ENCODE measurements around the gene NACC2. TPM values are rescaled to one million over a fixed set of nuclear protein-coding genes. Genes with fewer than 3 reads are reported as not detected.

The NACC2 gene
- total RNA-seq, 1 donor from 2014 or later, result 1.6 TPM

DNA sequence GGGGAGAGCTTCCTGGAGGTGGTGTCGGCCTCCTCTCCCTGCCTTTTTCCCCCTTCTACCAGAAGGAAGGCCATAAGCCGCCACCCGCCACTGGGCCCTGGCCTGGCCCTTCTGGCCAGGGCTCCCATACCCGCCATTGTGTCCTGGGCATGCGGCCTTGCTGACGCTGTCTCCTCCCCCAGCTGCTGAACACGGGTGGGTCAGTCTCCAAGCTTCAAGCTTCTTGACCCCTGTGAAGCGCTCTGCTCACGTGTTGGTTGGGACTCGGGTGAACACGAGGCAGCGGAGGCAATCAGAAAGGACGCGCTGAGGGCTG, 109.7 kb downstream of the NACC2 start:
- intact Hi-C loops (cut with micrococcal nuclease), result no loop called here

GRCh38 chr9:135984072-135984710, 110.9 kb downstream of the NACC2 start:
- DNase-seq (no peak), ATAC-seq (ENCODE audit: low read depth) (no peak)
- H3K4me3 Mint-ChIP-seq, result no peak overlapping the region
- no peak for TF ChIP-seq CTCF (IDR thresholded peaks at IDR 0.05)
- intact Hi-C loops (cut with micrococcal nuclease), result no loop called here
- H3K36me3 Mint-ChIP-seq (ENCODE audit: low read depth), result no peaks in the 10 kb centered on the region
- H3K9me3 Mint-ChIP-seq, result no peaks in the 10 kb centered on the region
- ChIA-PET POLR2A (no interaction called here), CTCF (no interaction called here)
- no peaks in the 10 kb centered on the region for H3K27me3 Mint-ChIP-seq
- H3K27ac Mint-ChIP-seq, result no peak overlapping the region
- H3K4me1 Mint-ChIP-seq, result peaks cover 2% of the 10 kb centered on the region

More for the DNA sequence above, 109.7 kb downstream of the NACC2 start:
- no peaks in the 10 kb centered on the region for H3K36me3 Mint-ChIP-seq (ENCODE audit: low read depth)
- no peaks in the 10 kb centered on the region for H3K9me3 Mint-ChIP-seq
- no peak for ATAC-seq (ENCODE audit: low read depth)
- no peak overlapping the region for H3K4me3 Mint-ChIP-seq
- peaks cover 7% of the 10 kb centered on the region for H3K4me1 Mint-ChIP-seq
- no peak for TF ChIP-seq CTCF (IDR thresholded peaks at IDR 0.05)
- ChIA-PET POLR2A (no interaction called here), CTCF (no interaction called here)
- no peak for DNase-seq
- H3K27ac Mint-ChIP-seq, result no peak overlapping the region
- H3K27me3 Mint-ChIP-seq, result no peaks in the 10 kb centered on the region

DNA sequence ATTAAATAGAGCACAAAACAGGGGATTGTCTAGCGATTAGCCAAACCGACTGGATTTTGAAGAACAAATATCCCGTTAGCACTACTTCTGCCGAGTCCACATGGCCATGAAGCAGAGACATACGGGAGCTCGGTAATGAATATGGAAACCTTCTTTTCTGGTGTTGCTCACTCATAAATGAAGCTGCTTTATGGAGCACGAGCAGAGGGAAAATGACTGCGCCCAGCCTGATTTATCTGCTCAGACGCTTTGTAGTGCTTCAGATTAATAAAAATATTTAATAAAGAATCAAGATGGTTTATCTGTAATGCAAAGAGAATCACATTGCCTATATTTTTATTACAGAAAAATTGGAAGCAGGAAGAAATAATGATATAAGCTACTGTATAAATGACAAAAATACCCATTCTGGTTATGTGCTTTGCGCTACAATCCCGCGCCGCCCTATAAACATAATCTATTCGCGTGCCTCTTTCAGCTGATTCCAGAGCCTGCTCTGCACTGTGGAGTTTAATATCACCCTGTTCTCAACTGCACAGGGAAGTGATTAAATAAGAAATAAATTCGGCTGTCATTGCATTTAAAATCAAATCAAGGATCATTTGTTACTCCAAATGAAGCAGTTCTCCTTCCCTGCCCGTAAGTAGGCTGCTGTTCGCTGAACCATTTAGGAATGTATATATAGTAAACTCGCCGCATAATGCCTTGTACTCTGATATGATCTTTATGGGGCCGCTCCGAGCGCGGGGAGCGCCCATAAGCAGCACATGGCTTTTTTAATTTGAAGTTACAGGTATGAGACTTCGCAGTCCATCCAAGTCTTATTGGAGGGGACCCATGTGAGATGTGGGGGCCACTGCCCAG, 111.6 kb downstream of the NACC2 start:
- Mint-ChIP-seq H3K27me3 (peaks cover 3% of the 10 kb centered on the region), H3K4me1 (peaks cover 7% of the 10 kb centered on the region), H3K36me3 (ENCODE audit: low read depth) (no peaks in the 10 kb centered on the region), H3K4me3 (no peak overlapping the region), H3K27ac (no peak overlapping the region), H3K9me3 (no peaks in the 10 kb centered on the region)
- no peak for ATAC-seq (ENCODE audit: low read depth)
- ChIA-PET POLR2A (no interaction called here), CTCF (no interaction called here)
- intact Hi-C loops (cut with micrococcal nuclease), result no loop called here
- no peak for TF ChIP-seq CTCF (IDR thresholded peaks at IDR 0.05)
- no peak for DNase-seq

- DNase-seq (no peak), ATAC-seq (ENCODE audit: low read depth) (no peak)
- no peaks in the 10 kb centered on the region for H3K36me3 Mint-ChIP-seq (ENCODE audit: low read depth)
- peaks cover 3% of the 10 kb centered on the region for H3K27me3 Mint-ChIP-seq
- ChIA-PET CTCF (no interaction called here), POLR2A (no interaction called here)
- no peaks in the 10 kb centered on the region for H3K9me3 Mint-ChIP-seq
- intact Hi-C loops (cut with micrococcal nuclease), result no loop called here
- no peak overlapping the region for H3K27ac Mint-ChIP-seq
- no peak overlapping the region for H3K4me3 Mint-ChIP-seq
- TF ChIP-seq CTCF (IDR thresholded peaks at IDR 0.05), result no peak
- peaks cover 7% of the 10 kb centered on the region for H3K4me1 Mint-ChIP-seq
Measured at GRCh38 chr9:135982499-135983207, 112.4 kb downstream of the NACC2 start.

DNA sequence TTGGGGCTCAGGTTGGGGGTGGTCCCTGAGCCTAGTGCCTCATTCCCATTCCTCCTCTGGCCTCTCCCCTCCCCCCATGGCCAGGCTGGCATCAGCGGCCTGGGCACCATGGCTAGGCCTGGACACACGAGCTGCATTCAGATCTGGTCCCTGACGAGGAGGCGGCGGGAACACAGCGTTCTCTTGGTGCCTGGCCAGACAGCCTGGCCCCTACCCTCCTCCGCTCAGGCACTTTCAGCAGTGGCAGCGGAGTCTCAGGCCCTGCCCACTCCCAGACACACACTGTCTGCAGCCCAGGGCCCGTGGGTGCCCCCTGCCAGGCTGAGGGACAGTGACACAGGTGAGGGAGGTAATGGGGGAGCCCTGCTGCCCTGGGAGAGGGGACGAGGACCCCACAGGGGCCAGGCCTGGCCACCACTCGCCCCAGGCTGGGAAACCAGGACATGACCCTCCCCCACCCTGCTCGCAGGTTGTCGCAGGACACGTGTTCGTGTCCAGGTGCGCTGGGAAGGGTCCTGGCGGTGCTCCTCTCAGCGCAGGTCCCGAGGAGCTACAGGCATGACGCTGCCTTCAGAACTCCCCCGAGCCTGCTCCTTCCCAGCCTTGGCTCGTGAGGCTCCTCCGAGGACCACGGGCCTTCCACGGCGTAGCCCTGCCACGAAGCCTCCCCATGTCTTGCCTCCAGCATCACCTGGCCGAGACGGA, 114.0 kb downstream of the NACC2 start:
- no peak for TF ChIP-seq CTCF (IDR thresholded peaks at IDR 0.05)
- DNase-seq (no peak), ATAC-seq (ENCODE audit: low read depth) (no peak)
- H3K27me3 Mint-ChIP-seq, result peaks cover 9% of the 10 kb centered on the region
- POLR2A ChIA-PET, result no interaction called here
- no peaks in the 10 kb centered on the region for H3K36me3 Mint-ChIP-seq (ENCODE audit: low read depth)
- H3K4me1 Mint-ChIP-seq, result peaks cover 7% of the 10 kb centered on the region
- H3K4me3 Mint-ChIP-seq, result no peak overlapping the region
- intact Hi-C loops (cut with micrococcal nuclease), result no loop called here
- no peaks in the 10 kb centered on the region for H3K9me3 Mint-ChIP-seq
- H3K27ac Mint-ChIP-seq, result no peak overlapping the region
- CTCF ChIA-PET, result no interaction called here
